22Rv1 (cell line): ENCODE data around the gene RRP36.

Experiments used
- ZFX ChIP-seq: fragments of 450-650 bp; IDR thresholded peaks from 2 replicates; pipeline ENCODE4 v1.6.1; 2017; ENCODE audit warnings: antibody characterized with exemption, borderline replicate concordance
- TF ChIP-seq, protein P1 (sequence below): fragments of 450-650 bp; IDR thresholded peaks from 2 replicates; pipeline ENCODE4 v1.5.1; 2017; ENCODE audit warnings: mild to moderate bottlenecking

DNA sequence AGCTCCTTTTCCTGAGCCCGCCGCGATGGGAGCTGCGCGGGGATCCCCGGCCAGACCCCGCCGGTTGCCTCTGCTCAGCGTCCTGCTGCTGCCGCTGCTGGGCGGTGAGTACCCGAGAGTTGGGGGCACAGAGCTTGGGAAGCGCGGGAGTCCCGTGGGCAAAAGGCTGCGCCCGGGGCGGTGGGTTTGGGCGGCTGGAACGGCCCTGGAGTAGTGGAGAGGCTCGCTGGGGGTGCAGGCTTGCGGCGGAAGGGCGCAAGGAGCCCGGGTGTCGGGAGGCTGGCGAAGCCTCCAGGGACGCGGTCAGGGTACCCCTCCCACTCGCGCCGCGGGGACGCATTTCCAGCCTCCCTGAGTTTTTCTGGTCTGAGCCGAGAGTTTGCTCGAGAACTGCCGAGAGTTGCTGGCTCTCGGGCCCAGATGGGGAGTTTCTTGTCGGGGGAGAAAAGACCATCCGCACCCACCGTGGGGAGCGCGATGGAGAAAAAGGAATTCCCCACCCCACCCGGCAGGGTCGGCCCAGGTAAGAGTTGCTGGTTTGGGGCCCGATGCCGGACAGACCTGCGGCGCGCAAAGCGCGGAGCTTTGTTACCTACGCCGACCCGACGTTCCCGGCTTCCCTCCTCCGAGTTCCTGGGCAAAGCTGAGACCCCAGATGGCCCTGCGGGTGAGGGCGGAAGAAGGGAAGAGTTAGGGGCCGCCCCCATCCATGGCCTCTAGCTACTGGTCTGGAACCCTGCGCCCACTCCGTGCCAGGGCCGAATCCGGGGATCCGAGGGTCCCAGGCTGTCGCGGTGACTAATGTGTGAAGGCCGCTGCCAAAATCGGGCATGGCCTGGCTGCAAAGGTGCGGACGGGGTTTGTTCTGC is 55.3 kb downstream of the RRP36 start:
- TF ChIP-seq, protein P1, sequence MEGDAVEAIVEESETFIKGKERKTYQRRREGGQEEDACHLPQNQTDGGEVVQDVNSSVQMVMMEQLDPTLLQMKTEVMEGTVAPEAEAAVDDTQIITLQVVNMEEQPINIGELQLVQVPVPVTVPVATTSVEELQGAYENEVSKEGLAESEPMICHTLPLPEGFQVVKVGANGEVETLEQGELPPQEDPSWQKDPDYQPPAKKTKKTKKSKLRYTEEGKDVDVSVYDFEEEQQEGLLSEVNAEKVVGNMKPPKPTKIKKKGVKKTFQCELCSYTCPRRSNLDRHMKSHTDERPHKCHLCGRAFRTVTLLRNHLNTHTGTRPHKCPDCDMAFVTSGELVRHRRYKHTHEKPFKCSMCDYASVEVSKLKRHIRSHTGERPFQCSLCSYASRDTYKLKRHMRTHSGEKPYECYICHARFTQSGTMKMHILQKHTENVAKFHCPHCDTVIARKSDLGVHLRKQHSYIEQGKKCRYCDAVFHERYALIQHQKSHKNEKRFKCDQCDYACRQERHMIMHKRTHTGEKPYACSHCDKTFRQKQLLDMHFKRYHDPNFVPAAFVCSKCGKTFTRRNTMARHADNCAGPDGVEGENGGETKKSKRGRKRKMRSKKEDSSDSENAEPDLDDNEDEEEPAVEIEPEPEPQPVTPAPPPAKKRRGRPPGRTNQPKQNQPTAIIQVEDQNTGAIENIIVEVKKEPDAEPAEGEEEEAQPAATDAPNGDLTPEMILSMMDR: no peak
- no peak for TF ChIP-seq ZFX
